Trophoblast cell (in vitro differentiated cells and primary cell): ENCODE results near the gene GP1BA.
"Not testable (repeated sequence)": the region's sequence is repeated elsewhere in the genome, so short reads cannot be mapped to it uniquely, and the experiment has no call there.

Experiments used
- DNase-seq, 2 donors: peaks; one replicate each; pipeline ENCODE4 v3.0.0-alpha.2; 2016
- H2AFZ ChIP-seq: 2 replicates; pipeline ENCODE4 v1.6.1; 2013; ENCODE audit warnings: low read length, moderate library complexity, mild to moderate bottlenecking; ENCODE audit not compliant: insufficient read depth, poor library complexity
- H2AK5ac ChIP-seq: 2 replicates; pipeline ENCODE4 v1.6.1; 2013; ENCODE audit warnings: mild to moderate bottlenecking, low read length
- H2BK120ac ChIP-seq: 2 replicates; pipeline ENCODE4 v1.6.1; 2013; ENCODE audit warnings: low read length, mild to moderate bottlenecking, moderate library complexity; ENCODE audit not compliant: insufficient read depth, poor library complexity
- H2BK12ac ChIP-seq: 2 replicates; pipeline ENCODE4 v1.6.1; 2013; ENCODE audit warnings: mild to moderate bottlenecking, low read length, moderate library complexity
- H2BK5ac ChIP-seq: 2 replicates; pipeline ENCODE4 v1.6.1; 2013; ENCODE audit warnings: low read length, low read depth, moderate library complexity, mild to moderate bottlenecking; ENCODE audit not compliant: poor library complexity
- H3K14ac ChIP-seq: 2 replicates; pipeline ENCODE4 v1.6.1; 2013; ENCODE audit warnings: mild to moderate bottlenecking, low read length
- H3K18ac ChIP-seq: 2 replicates; pipeline ENCODE4 v1.6.1; 2013; ENCODE audit warnings: mild to moderate bottlenecking, low read length
- H3K23ac ChIP-seq: 2 replicates; pipeline ENCODE4 v1.6.1; 2013; ENCODE audit warnings: low read length
- H3K27ac ChIP-seq: 2 replicates; pipeline ENCODE4 v1.5.1; 2013; ENCODE audit warnings: low read depth, mild to moderate bottlenecking, inconsistent platforms, low read length, moderate library complexity
- H3K27me3 ChIP-seq: 2 replicates; pipeline ENCODE4 v1.6.1; 2013; ENCODE audit warnings: inconsistent platforms, mild to moderate bottlenecking, low read length, moderate library complexity; ENCODE audit not compliant: insufficient read depth
- H3K36me3 ChIP-seq, 2 experiments: 1 replicate in 1 of 2; 2 replicates in 1 of 2; pipeline ENCODE4 v1.6.1; 2013; ENCODE audit warnings: low read length in 2 of 2, mild to moderate bottlenecking in 2 of 2, moderate library complexity in 1 of 2; ENCODE audit not compliant: insufficient read depth in 2 of 2, control insufficient read depth in 1 of 2
- H3K4ac ChIP-seq: 2 replicates; pipeline ENCODE4 v1.6.1; 2013; ENCODE audit warnings: low read depth, mild to moderate bottlenecking, low read length, moderate library complexity
- H3K4me1 ChIP-seq, 2 experiments: 1 replicate in 1 of 2; 2 replicates in 1 of 2; pipeline ENCODE4 v1.6.1; 2013; ENCODE audit warnings: low read length in 2 of 2, mild to moderate bottlenecking in 2 of 2, moderate library complexity in 1 of 2; ENCODE audit not compliant: insufficient read depth in 2 of 2, control insufficient read depth in 1 of 2
- H3K4me2 ChIP-seq: 2 replicates; pipeline ENCODE4 v1.6.1; 2013; ENCODE audit warnings: inconsistent platforms, mild to moderate bottlenecking, low read length, moderate library complexity
- H3K4me3 ChIP-seq: 2 replicates; pipeline ENCODE4 v1.5.1; 2013; ENCODE audit warnings: mild to moderate bottlenecking, low read depth, low read length, inconsistent platforms
- H3K79me1 ChIP-seq: one replicate; pipeline ENCODE4 v1.6.1; 2013; ENCODE audit warnings: low read length
- H3K79me2 ChIP-seq: 2 replicates; pipeline ENCODE4 v1.6.1; 2013; ENCODE audit warnings: low read length, mild to moderate bottlenecking; ENCODE audit not compliant: control insufficient read depth, insufficient read depth, poor library complexity
- H3K9ac ChIP-seq: 2 replicates; pipeline ENCODE4 v1.6.1; 2013; ENCODE audit warnings: mild to moderate bottlenecking, low read length
- H3K9me3 ChIP-seq: 2 replicates; pipeline ENCODE4 v1.6.1; 2013; ENCODE audit warnings: low read depth, mild to moderate bottlenecking, control low read depth, inconsistent platforms, low read length; ENCODE audit not compliant: insufficient read depth
- H4K12ac ChIP-seq: 2 replicates; pipeline ENCODE4 v1.6.1; 2013; ENCODE audit warnings: low read depth, mild to moderate bottlenecking, low read length, moderate library complexity
- H4K8ac ChIP-seq: 2 replicates; pipeline ENCODE4 v1.6.1; 2013; ENCODE audit warnings: low read depth, mild to moderate bottlenecking, low read length, moderate library complexity
- H4K91ac ChIP-seq: one replicate; pipeline ENCODE4 v1.6.1; 2013; ENCODE audit warnings: low read depth, mild to moderate bottlenecking, low read length, moderate library complexity
- WGBS: extraction: QIAGEN DNeasy Blood & Tissue Kit; methylation state at CpG from one replicate; pipeline ENCODE4 v1.1.7; 2013; ENCODE audit warnings: missing lambda C conversion rate; ENCODE audit not compliant: insufficient read length, insufficient coverage; ENCODE audit errors: extremely low coverage; 5-methylcytosine and 5-hydroxymethylcytosine counted together

The GP1BA gene

GRCh38 chr17:4913994-4914393, 18.1 kb upstream of the GP1BA start:
- Histone ChIP-seq H2BK120ac (no peak overlapping the region), H2AFZ (no peak overlapping the region), H3K4me2 (no peak overlapping the region), H2AK5ac (no peak overlapping the region), H3K27ac (no peak overlapping the region), H3K23ac (no peak overlapping the region), H4K12ac (no peak overlapping the region), H3K4me3 (no peak overlapping the region), H3K18ac (no peak overlapping the region), H3K27me3 (no peaks in the 10 kb centered on the region), H3K79me1 (peaks cover 4% of the 10 kb centered on the region), H2BK5ac (no peak overlapping the region), H3K36me3 (no peaks in the 10 kb centered on the region), H3K4me1 (peaks cover 5 to 8% of the 10 kb centered on the region in 2 experiments), H3K9me3 (no peaks in the 10 kb centered on the region), H4K91ac (no peak overlapping the region), H3K14ac (no peak overlapping the region), H4K8ac (no peak overlapping the region), H3K4ac (no peak overlapping the region), H2BK12ac (no peak overlapping the region), H3K9ac (no peak overlapping the region), H3K79me2 (peaks cover 2% of the 10 kb centered on the region)
- WGBS, result no CpG with 5 or more reads among the region's 1 CpG
- DNase-seq, result no peak

GRCh38 chr17:4914551-4914950, 17.5 kb upstream of the GP1BA start:
- H2BK12ac ChIP-seq, H3K23ac ChIP-seq, H2BK5ac ChIP-seq, H3K27ac ChIP-seq, H3K36me3 ChIP-seq, H2AFZ ChIP-seq, H2AK5ac ChIP-seq, H4K12ac ChIP-seq, DNase-seq, H3K4me1 ChIP-seq, H3K18ac ChIP-seq, H3K4ac ChIP-seq, H3K79me1 ChIP-seq, H3K27me3 ChIP-seq, H3K4me2 ChIP-seq, H4K91ac ChIP-seq, H4K8ac ChIP-seq, H3K79me2 ChIP-seq, H3K9me3 ChIP-seq, H3K4me3 ChIP-seq, H3K9ac ChIP-seq, H2BK120ac ChIP-seq, H3K14ac ChIP-seq: not testable (repeated sequence)
- no CpG with 5 or more reads among the region's 4 CpGs for WGBS

GRCh38 chr17:4919511-4920047, 12.5 kb upstream of the GP1BA start:
- Histone ChIP-seq H3K36me3 (no peaks in the 10 kb centered on the region), H4K12ac (peak overlapping the region; percentile 18), H3K4me1 (peaks cover 6 to 10% of the 10 kb centered on the region in 2 experiments), H3K9me3 (no peaks in the 10 kb centered on the region), H3K9ac (no peak overlapping the region), H3K14ac (no peak overlapping the region), H4K91ac (no peak overlapping the region), H3K23ac (no peak overlapping the region), H2BK120ac (peak overlapping the region; percentile 51), H2BK12ac (no peak overlapping the region), H3K79me2 (no peaks in the 10 kb centered on the region), H2AK5ac (no peak overlapping the region), H3K27me3 (no peaks in the 10 kb centered on the region), H3K27ac (peak overlapping the region; percentile 56), H2BK5ac (peak overlapping the region; percentile 21), H3K4me3 (no peak overlapping the region), H3K4ac (no peak overlapping the region), H4K8ac (no peak overlapping the region), H3K18ac (no peak overlapping the region), H3K79me1 (peaks cover 3% of the 10 kb centered on the region), H2AFZ (no peak overlapping the region), H3K4me2 (no peak overlapping the region)
- WGBS, result no CpG with 5 or more reads among the region's 8 CpGs
- DNase-seq, result peak in 1 of 2 donors; percentile 52

GRCh38 chr17:4920351-4921048, 11.6 kb upstream of the GP1BA start:
- WGBS, result no CpG with 5 or more reads among the region's 10 CpGs
- H2AFZ ChIP-seq, result no peak overlapping the region
- H3K27ac ChIP-seq, result peak overlapping the region; percentile 22
- H3K4ac ChIP-seq, result no peak overlapping the region
- H2BK5ac ChIP-seq, result no peak overlapping the region
- no peak overlapping the region for H3K18ac ChIP-seq
- H3K79me1 ChIP-seq, result peaks cover 3% of the 10 kb centered on the region
- no peaks in the 10 kb centered on the region for H3K79me2 ChIP-seq
- H2BK12ac ChIP-seq, result peak overlapping the region; percentile 6
- no peak overlapping the region for H3K4me2 ChIP-seq
- peak; percentile 87 to 92 for DNase-seq
- no peak overlapping the region for H3K23ac ChIP-seq
- peak overlapping the region; percentile 9 for H4K91ac ChIP-seq
- no peak overlapping the region for H2AK5ac ChIP-seq
- H3K14ac ChIP-seq, result no peak overlapping the region
- no peaks in the 10 kb centered on the region for H3K9me3 ChIP-seq
- H3K4me1 ChIP-seq, result peaks cover 6 to 10% of the 10 kb centered on the region in 2 experiments
- no peak overlapping the region for H4K12ac ChIP-seq
- H3K4me3 ChIP-seq, result no peak overlapping the region
- H3K27me3 ChIP-seq, result no peaks in the 10 kb centered on the region
- H2BK120ac ChIP-seq, result peak overlapping the region; percentile 12
- H3K36me3 ChIP-seq, result peaks cover 0 to under 1% of the 10 kb centered on the region in 2 experiments
- peak overlapping the region; percentile 48 for H4K8ac ChIP-seq
- H3K9ac ChIP-seq, result no peak overlapping the region
